Trophoblast cell (in vitro differentiated cells and primary cell): ENCODE results near the gene SOX11. TPM values are rescaled to one million over a fixed set of nuclear protein-coding genes. Genes with fewer than 3 reads are reported as not detected.
"Not testable (repeated sequence)": the region's sequence is repeated elsewhere in the genome, so short reads cannot be mapped to it uniquely, and the experiment has no call there.

Experiments
- DNase-seq, 2 donors: peaks; one replicate each; pipeline ENCODE4 v3.0.0-alpha.2; 2016
- H2AFZ ChIP-seq: 2 replicates; pipeline ENCODE4 v1.6.1; 2013; ENCODE audit warnings: low read length, moderate library complexity, mild to moderate bottlenecking; ENCODE audit not compliant: insufficient read depth, poor library complexity
- H2AK5ac ChIP-seq: 2 replicates; pipeline ENCODE4 v1.6.1; 2013; ENCODE audit warnings: mild to moderate bottlenecking, low read length
- H2BK120ac ChIP-seq: 2 replicates; pipeline ENCODE4 v1.6.1; 2013; ENCODE audit warnings: low read length, mild to moderate bottlenecking, moderate library complexity; ENCODE audit not compliant: insufficient read depth, poor library complexity
- H2BK12ac ChIP-seq: 2 replicates; pipeline ENCODE4 v1.6.1; 2013; ENCODE audit warnings: mild to moderate bottlenecking, low read length, moderate library complexity
- H2BK5ac ChIP-seq: 2 replicates; pipeline ENCODE4 v1.6.1; 2013; ENCODE audit warnings: low read length, low read depth, moderate library complexity, mild to moderate bottlenecking; ENCODE audit not compliant: poor library complexity
- H3K14ac ChIP-seq: 2 replicates; pipeline ENCODE4 v1.6.1; 2013; ENCODE audit warnings: mild to moderate bottlenecking, low read length
- H3K18ac ChIP-seq: 2 replicates; pipeline ENCODE4 v1.6.1; 2013; ENCODE audit warnings: mild to moderate bottlenecking, low read length
- H3K23ac ChIP-seq: 2 replicates; pipeline ENCODE4 v1.6.1; 2013; ENCODE audit warnings: low read length
- H3K27ac ChIP-seq: 2 replicates; pipeline ENCODE4 v1.5.1; 2013; ENCODE audit warnings: low read depth, mild to moderate bottlenecking, inconsistent platforms, low read length, moderate library complexity
- H3K27me3 ChIP-seq: 2 replicates; pipeline ENCODE4 v1.6.1; 2013; ENCODE audit warnings: inconsistent platforms, mild to moderate bottlenecking, low read length, moderate library complexity; ENCODE audit not compliant: insufficient read depth
- H3K36me3 ChIP-seq, 2 experiments: 1 replicate in 1 of 2; 2 replicates in 1 of 2; pipeline ENCODE4 v1.6.1; 2013; ENCODE audit warnings: low read length in 2 of 2, mild to moderate bottlenecking in 2 of 2, moderate library complexity in 1 of 2; ENCODE audit not compliant: insufficient read depth in 2 of 2, control insufficient read depth in 1 of 2
- H3K4ac ChIP-seq: 2 replicates; pipeline ENCODE4 v1.6.1; 2013; ENCODE audit warnings: low read depth, mild to moderate bottlenecking, low read length, moderate library complexity
- H3K4me1 ChIP-seq, 2 experiments: 1 replicate in 1 of 2; 2 replicates in 1 of 2; pipeline ENCODE4 v1.6.1; 2013; ENCODE audit warnings: low read length in 2 of 2, mild to moderate bottlenecking in 2 of 2, moderate library complexity in 1 of 2; ENCODE audit not compliant: insufficient read depth in 2 of 2, control insufficient read depth in 1 of 2
- H3K4me2 ChIP-seq: 2 replicates; pipeline ENCODE4 v1.6.1; 2013; ENCODE audit warnings: inconsistent platforms, mild to moderate bottlenecking, low read length, moderate library complexity
- H3K4me3 ChIP-seq: 2 replicates; pipeline ENCODE4 v1.5.1; 2013; ENCODE audit warnings: mild to moderate bottlenecking, low read depth, low read length, inconsistent platforms
- H3K79me1 ChIP-seq: one replicate; pipeline ENCODE4 v1.6.1; 2013; ENCODE audit warnings: low read length
- H3K79me2 ChIP-seq: 2 replicates; pipeline ENCODE4 v1.6.1; 2013; ENCODE audit warnings: low read length, mild to moderate bottlenecking; ENCODE audit not compliant: control insufficient read depth, insufficient read depth, poor library complexity
- H3K9ac ChIP-seq: 2 replicates; pipeline ENCODE4 v1.6.1; 2013; ENCODE audit warnings: mild to moderate bottlenecking, low read length
- H3K9me3 ChIP-seq: 2 replicates; pipeline ENCODE4 v1.6.1; 2013; ENCODE audit warnings: low read depth, mild to moderate bottlenecking, control low read depth, inconsistent platforms, low read length; ENCODE audit not compliant: insufficient read depth
- H4K12ac ChIP-seq: 2 replicates; pipeline ENCODE4 v1.6.1; 2013; ENCODE audit warnings: low read depth, mild to moderate bottlenecking, low read length, moderate library complexity
- H4K8ac ChIP-seq: 2 replicates; pipeline ENCODE4 v1.6.1; 2013; ENCODE audit warnings: low read depth, mild to moderate bottlenecking, low read length, moderate library complexity
- H4K91ac ChIP-seq: one replicate; pipeline ENCODE4 v1.6.1; 2013; ENCODE audit warnings: low read depth, mild to moderate bottlenecking, low read length, moderate library complexity
- WGBS: extraction: QIAGEN DNeasy Blood & Tissue Kit; methylation state at CpG from one replicate; pipeline ENCODE4 v1.1.7; 2013; ENCODE audit warnings: missing lambda C conversion rate; ENCODE audit not compliant: insufficient read length, insufficient coverage; ENCODE audit errors: extremely low coverage; 5-methylcytosine and 5-hydroxymethylcytosine counted together
- polyA plus RNA-seq: library from polyadenylated mRNA; stranded (reverse); fragments of 200-250 nt; gene quantifications from 2 replicates; pipeline ENCODE4 v1.2.3, GENCODE V29; 2013

The SOX11 gene
- polyA plus RNA-seq: 11.8 and 12.1 TPM in 2 replicates

DNA sequence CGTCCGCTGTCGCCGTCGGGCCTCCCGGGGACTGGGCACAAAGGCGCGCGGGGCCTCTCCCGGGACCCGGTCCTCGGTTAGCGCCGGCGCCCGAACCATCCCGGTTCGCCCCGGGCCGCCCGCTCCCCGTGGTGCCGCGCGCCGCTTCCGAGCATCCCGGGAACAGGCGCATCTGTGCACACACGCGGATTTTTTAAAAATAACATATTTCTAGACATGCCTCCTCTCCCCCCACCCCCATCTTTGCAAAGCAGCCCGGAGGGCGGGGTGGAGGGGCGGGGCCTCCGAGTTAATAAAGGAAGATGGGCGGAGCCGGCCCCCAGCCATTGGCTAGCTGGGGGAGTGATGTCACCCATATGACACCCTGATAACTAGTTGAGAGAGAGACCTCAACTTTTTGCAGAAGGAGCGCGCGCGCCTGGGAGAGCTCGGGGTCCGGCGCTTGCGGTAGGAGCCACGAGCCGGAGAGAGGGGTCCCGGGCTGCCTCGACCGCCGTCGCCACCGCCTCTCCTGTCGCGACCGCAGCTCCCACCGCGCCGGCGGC is at the start of gene SOX11:
TSS of gene SOX11 (plus strand) at position 400 of the 545 bp plus-strand sequence. CDS start 338 bp downstream, outside the sequence.
- Histone ChIP-seq H3K4me1 (peaks cover 2 to 4% of the 10 kb centered on the region in 2 experiments), H2BK5ac (peak within 1 kb of the TSS; percentile 68), H3K14ac (peak within 1 kb of the TSS; percentile 74), H4K91ac (peak within 1 kb of the TSS; percentile 92), H3K27me3 (peaks cover 12% of the 10 kb centered on the region), H2BK12ac (no peak within 1 kb of the TSS), H3K4ac (peak within 1 kb of the TSS; percentile 76), H3K18ac (peak within 1 kb of the TSS; percentile 90), H4K8ac (peak within 1 kb of the TSS; percentile 84), H3K36me3 (no peaks in the 10 kb centered on the region), H2BK120ac (peak within 1 kb of the TSS; percentile 77), H3K79me2 (peaks cover 21% of the 10 kb centered on the region), H3K4me2 (peak within 1 kb of the TSS; percentile 69), H2AK5ac (no peak within 1 kb of the TSS), H2AFZ (peak within 1 kb of the TSS; percentile 73), H3K79me1 (peaks cover 29% of the 10 kb centered on the region), H3K23ac (no peak within 1 kb of the TSS), H3K9me3 (no peaks in the 10 kb centered on the region), H3K4me3 (peak within 1 kb of the TSS; percentile 78), H3K27ac (peak within 1 kb of the TSS; percentile 83), H3K9ac (peak within 1 kb of the TSS; percentile 76), H4K12ac (peak within 1 kb of the TSS; percentile 26)
- WGBS: no CpG with 5 or more reads among the region's 60 CpGs
- DNase-seq: no peak

DNA sequence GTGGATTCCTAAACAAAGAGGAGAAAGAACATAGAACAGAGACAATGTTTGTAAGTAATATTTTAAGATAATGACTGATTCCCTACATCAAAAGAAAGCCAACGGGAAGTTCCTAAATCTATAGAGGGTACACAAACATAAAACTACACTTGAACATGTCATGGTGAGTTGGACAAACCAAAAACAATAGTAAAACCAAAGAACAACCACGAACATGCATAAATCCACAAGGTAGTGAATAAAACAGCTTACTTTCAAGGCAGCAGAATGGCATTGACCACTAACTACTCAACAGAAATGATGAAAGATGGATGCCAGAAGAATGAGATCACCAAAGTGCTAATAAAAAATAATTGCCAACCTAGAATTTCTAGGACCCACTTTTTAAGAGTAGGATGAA is 39.5 kb upstream of the SOX11 start:
- H4K8ac ChIP-seq, H3K4me1 ChIP-seq, H3K4me2 ChIP-seq, H3K79me2 ChIP-seq, H3K4me3 ChIP-seq, H3K36me3 ChIP-seq, H4K12ac ChIP-seq, H2BK12ac ChIP-seq, H3K27ac ChIP-seq, H2AFZ ChIP-seq, H2BK5ac ChIP-seq, H3K9me3 ChIP-seq, H3K23ac ChIP-seq, H3K14ac ChIP-seq, H3K9ac ChIP-seq, H3K4ac ChIP-seq, H3K18ac ChIP-seq, H3K27me3 ChIP-seq, H3K79me1 ChIP-seq, DNase-seq, H4K91ac ChIP-seq, H2BK120ac ChIP-seq, H2AK5ac ChIP-seq: not testable (repeated sequence)
- WGBS: no CpG with 5 or more reads among the region's 2 CpGs

- not testable (repeated sequence) for H2BK12ac ChIP-seq, H2BK120ac ChIP-seq, H3K4me2 ChIP-seq, H3K4ac ChIP-seq, H3K18ac ChIP-seq, H3K9me3 ChIP-seq, H3K36me3 ChIP-seq, H3K79me2 ChIP-seq, H4K91ac ChIP-seq, H3K23ac ChIP-seq, H4K8ac ChIP-seq, H2BK5ac ChIP-seq, H3K27ac ChIP-seq, H2AFZ ChIP-seq, H3K14ac ChIP-seq, H2AK5ac ChIP-seq, H4K12ac ChIP-seq, H3K9ac ChIP-seq, H3K4me3 ChIP-seq, DNase-seq, H3K27me3 ChIP-seq, H3K79me1 ChIP-seq, H3K4me1 ChIP-seq
- WGBS: no CpG with 5 or more reads among the region's 4 CpGs
Observed at GRCh38 chr2:5653756-5654155, 38.4 kb upstream of the SOX11 start.

- Histone ChIP-seq H3K14ac (no peak overlapping the region), H3K4ac (no peak overlapping the region), H2BK120ac (no peak overlapping the region), H2BK12ac (no peak overlapping the region), H3K9ac (no peak overlapping the region), H2AFZ (no peak overlapping the region), H4K8ac (no peak overlapping the region), H3K9me3 (no peaks in the 10 kb centered on the region), H2AK5ac (no peak overlapping the region), H3K4me3 (no peak overlapping the region), H3K79me2 (no peaks in the 10 kb centered on the region), H3K27ac (no peak overlapping the region), H3K27me3 (no peaks in the 10 kb centered on the region), H2BK5ac (no peak overlapping the region), H3K36me3 (no peaks in the 10 kb centered on the region), H3K18ac (no peak overlapping the region), H3K4me2 (no peak overlapping the region), H4K12ac (no peak overlapping the region), H3K4me1 (no peaks in the 10 kb centered on the region), H4K91ac (no peak overlapping the region), H3K79me1 (no peaks in the 10 kb centered on the region), H3K23ac (no peak overlapping the region)
- no CpG with 5 or more reads among the region's 4 CpGs for WGBS
- DNase-seq: no peak
Observed at GRCh38 chr2:5657231-5657630, 35.0 kb upstream of the SOX11 start.
